LoVo (cell line): ENCODE results near the gene PPP1R37.

Source experiments
- DNase-seq: peaks from one replicate; pipeline ENCODE4 v3.0.0-alpha.2; 2016; ENCODE audit warnings: low spot score

The PPP1R37 gene

GRCh38 chr19:45169602-45170001 lies 76.6 kb downstream of the PPP1R37 start:
- DNase-seq, result no peak

GRCh38 chr19:45170146-45171106 lies 77.4 kb downstream of the PPP1R37 start:
- DNase-seq, result no peak

- DNase-seq, result no peak
Observed at GRCh38 chr19:45171211-45171623, 78.2 kb downstream of the PPP1R37 start.

- DNase-seq, result no peak
Observed at GRCh38 chr19:45172173-45172572, 79.2 kb downstream of the PPP1R37 start.

GRCh38 chr19:45172611-45173208 lies 79.7 kb downstream of the PPP1R37 start:
- DNase-seq, result no peak

- no peak for DNase-seq
Observed at GRCh38 chr19:45173816-45174215, 80.8 kb downstream of the PPP1R37 start.

- DNase-seq, result no peak
Observed at GRCh38 chr19:45175515-45176345, 82.8 kb downstream of the PPP1R37 start.

GRCh38 chr19:45177817-45178261 lies 84.9 kb downstream of the PPP1R37 start, which contains the start of gene TRAPPC6A:
TSS of gene TRAPPC6A (minus strand) at chr19:45178237. CDS start at chr19:45178218, 19 bp downstream.
- peak; percentile 49 for DNase-seq

- DNase-seq, result peak; percentile 100
Observed at GRCh38 chr19:45178262-45179071, 85.5 kb downstream of the PPP1R37 start, which contains the start of gene BLOC1S3. TSS of gene BLOC1S3 (plus strand) at chr19:45178784. CDS start at chr19:45179297, 513 bp downstream.

GRCh38 chr19:45179072-45179891 lies 86.3 kb downstream of the PPP1R37 start:
- no peak for DNase-seq

GRCh38 chr19:45179892-45180370 lies 87.0 kb downstream of the PPP1R37 start:
- no peak for DNase-seq

GRCh38 chr19:45180936-45181335 lies 88.0 kb downstream of the PPP1R37 start:
- DNase-seq, result no peak

GRCh38 chr19:45182758-45183157 lies 89.8 kb downstream of the PPP1R37 start:
- DNase-seq, result no peak

GRCh38 chr19:45184115-45184514 lies 91.1 kb downstream of the PPP1R37 start:
- DNase-seq, result no peak

- DNase-seq, result no peak
Observed at GRCh38 chr19:45186509-45187334, 93.7 kb downstream of the PPP1R37 start.

- DNase-seq, result peak; percentile 29
Observed at GRCh38 chr19:45187421-45188100, 94.6 kb downstream of the PPP1R37 start.

GRCh38 chr19:45189971-45190370 lies 97.0 kb downstream of the PPP1R37 start:
- DNase-seq, result no peak

- DNase-seq, result no peak
Observed at GRCh38 chr19:45191375-45191774, 98.4 kb downstream of the PPP1R37 start.

- DNase-seq, result no peak
Observed at GRCh38 chr19:45195764-45196163, 102.8 kb downstream of the PPP1R37 start.
